ENCODE results near the gene EEF1G.

- TF ChIP-seq CTCF (IDR thresholded peaks at IDR 0.05) (peak; percentile 28 to 56), EP300 (IDR thresholded peaks at IDR 0.05) (no peak), POLR2A (IDR thresholded peaks at IDR 0.05) (no peak), POLR2AphosphoS5 (IDR thresholded peaks at IDR 0.05) (peak in 1 of 3 donors; percentile 26)
These were observed 19.8 kb upstream of the EEF1G start for GRCh38 chr11:62593434-62594044.
